GM23338 (cell line): ENCODE results near the gene EPSTI1. TPM values are rescaled to one million over a fixed set of nuclear protein-coding genes. Genes with fewer than 3 reads are reported as not detected.

Experiments
- ATAC-seq: fragments of 200-7000 bp; cut with Tn5 transposase; 3 replicates; pipeline ENCODE4 v1.9.1; 2020
- DNase-seq: peaks from one replicate; pipeline ENCODE4 v3.0.0-alpha.2; 2015; ENCODE audit warnings: low spot score
- H2AFZ ChIP-seq: fragments of 200-600 bp; sonication (generic); 2 replicates; pipeline ENCODE4 v1.8.0; 2016; ENCODE audit warnings: antibody characterized with exemption, mild to moderate bottlenecking, moderate library complexity
- H3F3A ChIP-seq: fragments of 200-600 bp; sonication (generic); replicated peaks from 2 replicates; pipeline ENCODE4 v1.8.0; 2017; ENCODE audit warnings: antibody characterized with exemption, mixed run types, low read depth
- H3K27ac ChIP-seq: fragments of 200-600 bp; sonication (generic); 2 replicates; pipeline ENCODE4 v1.6.1; 2016; ENCODE audit warnings: low read depth
- H3K27me3 ChIP-seq: fragments of 200-600 bp; sonication (generic); 2 replicates; pipeline ENCODE4 v1.8.0; 2016; ENCODE audit warnings: mild to moderate bottlenecking, mixed run types, moderate library complexity; ENCODE audit not compliant: insufficient read depth
- H3K36me3 ChIP-seq: fragments of 200-600 bp; sonication (generic); 2 replicates; pipeline ENCODE4 v1.8.0; 2016; ENCODE audit warnings: mild to moderate bottlenecking; ENCODE audit not compliant: insufficient read depth
- H3K4me1 ChIP-seq: fragments of 200-600 bp; sonication (generic); 2 replicates; pipeline ENCODE4 v1.8.0; 2016; ENCODE audit warnings: mild to moderate bottlenecking, moderate library complexity; ENCODE audit not compliant: insufficient read depth
- H3K4me2 ChIP-seq: fragments of 200-600 bp; sonication (generic); 2 replicates; pipeline ENCODE4 v1.7.1; 2017; ENCODE audit warnings: mixed run types
- H3K4me3 ChIP-seq: fragments of 200-600 bp; sonication (generic); 2 replicates; pipeline ENCODE4 v1.6.1; 2016; ENCODE audit warnings: mixed run types
- H3K79me2 ChIP-seq: fragments of 200-600 bp; sonication (generic); replicated peaks from 2 replicates; pipeline ENCODE4 v1.8.0; 2017; ENCODE audit warnings: mild to moderate bottlenecking; ENCODE audit not compliant: insufficient read depth
- H3K9me2 ChIP-seq: fragments of 200-600 bp; sonication (generic); 2 replicates; pipeline ENCODE4 v1.8.0; 2017; ENCODE audit not compliant: insufficient read depth
- H4K20me1 ChIP-seq: fragments of 200-600 bp; sonication (generic); replicated peaks from 2 replicates; pipeline ENCODE4 v1.8.0; 2017; ENCODE audit warnings: mild to moderate bottlenecking; ENCODE audit not compliant: insufficient read depth
- H3K27ac Mint-ChIP-seq: 2 replicates; pipeline ENCODE4 v1.8.0; 2020; ENCODE audit warnings: inconsistent platforms, mild to moderate bottlenecking, moderate library complexity, mixed read lengths
- H3K27me3 Mint-ChIP-seq: 3 replicates; pipeline ENCODE4 v1.8.0; 2022; ENCODE audit warnings: low read depth, mild to moderate bottlenecking, moderate library complexity, mixed read lengths, inconsistent platforms; ENCODE audit not compliant: insufficient read depth, poor library complexity
- H3K36me3 Mint-ChIP-seq: 3 replicates; pipeline ENCODE4 v1.8.0; 2021; ENCODE audit warnings: low read depth, mild to moderate bottlenecking, inconsistent platforms, moderate library complexity, mixed read lengths
- H3K4me1 Mint-ChIP-seq: 3 replicates; pipeline ENCODE4 v1.8.0; 2020; ENCODE audit warnings: mild to moderate bottlenecking, inconsistent platforms, mixed read lengths
- H3K4me3 Mint-ChIP-seq: 3 replicates; pipeline ENCODE4 v1.8.0; 2021; ENCODE audit warnings: moderate library complexity, mild to moderate bottlenecking, inconsistent platforms, mixed read lengths
- H3K9me3 Mint-ChIP-seq: 3 replicates; pipeline ENCODE4 v1.8.0; 2020; ENCODE audit warnings: moderate library complexity, mild to moderate bottlenecking, inconsistent platforms, mixed read lengths
- CREB1 ChIP-seq: fragments of 250-450 bp; sonication (Bioruptor Pico); IDR thresholded peaks from 2 replicates; pipeline ENCODE4 v1.5.0; 2020; ENCODE audit warnings: low read depth, mild to moderate bottlenecking, moderate library complexity
- EZH2phosphoT487 ChIP-seq: fragments of 200-600 bp; sonication (generic); IDR thresholded peaks from one replicate; pipeline ENCODE4 v1.8.1; 2018; ENCODE audit warnings: antibody characterized with exemption; ENCODE audit not compliant: unreplicated experiment
- NANOG ChIP-seq: IDR thresholded peaks from 2 replicates; pipeline ENCODE4 v1.6.1; 2016; ENCODE audit warnings: antibody characterized with exemption, borderline replicate concordance
- POLR2AphosphoS5 ChIP-seq: IDR thresholded peaks from 2 replicates; pipeline ENCODE4 v1.6.1; 2016; ENCODE audit warnings: antibody characterized with exemption, low read depth
- STAT1 ChIP-seq: IDR thresholded peaks from one replicate; pipeline ENCODE4 v1.6.1; 2016; ENCODE audit warnings: antibody characterized with exemption; ENCODE audit not compliant: unreplicated experiment
- ZNF114 ChIP-seq: fragments of 250-450 bp; sonication (Bioruptor Pico); IDR thresholded peaks from 2 replicates; pipeline ENCODE4 v1.5.0; 2020; ENCODE audit warnings: mild to moderate bottlenecking, moderate library complexity
- ZNF331 ChIP-seq: fragments of 250-450 bp; sonication (Bioruptor Pico); IDR thresholded peaks from 2 replicates; pipeline ENCODE4 v1.5.0; 2020; ENCODE audit warnings: low read depth, mild to moderate bottlenecking, moderate library complexity
- polyA plus RNA-seq: library from polyadenylated mRNA; unstranded; fragments of >200 nt; fragmentation: Nextera tagmentation; extraction: Ambion mirVana; gene quantifications from 2 replicates; pipeline ENCODE4 v1.2.1, GENCODE V29; 2016
- total RNA-seq: library from RNA; depleted of rRNA; stranded (reverse); fragments of >200 nt; shearing (Covaris generic); gene quantifications from 2 replicates; pipeline ENCODE4 v1.2.3, GENCODE V29; 2014
- TF ChIP-seq, protein P1 (sequence below): IDR thresholded peaks from 2 replicates; pipeline ENCODE4 v1.6.1; 2016; ENCODE audit warnings: antibody characterized with exemption
- TF ChIP-seq, protein P2 (sequence below), 2 experiments: fragments of 200-600 bp in 1 of 2; sonication (generic) in 1 of 2; conservative IDR thresholded peaks; 2 replicates each; pipeline versions ENCODE4 v1.5.1 to v1.6.1; 2016 to 2017; ENCODE audit warnings: antibody characterized with exemption in 2 of 2, low read depth in 2 of 2, mild to moderate bottlenecking in 2 of 2, moderate library complexity in 1 of 2

EPSTI1 gene
- total and polyA plus RNA-seq, 2 experiments from 2014 or later = 0.10 to 0.68 TPM

DNA sequence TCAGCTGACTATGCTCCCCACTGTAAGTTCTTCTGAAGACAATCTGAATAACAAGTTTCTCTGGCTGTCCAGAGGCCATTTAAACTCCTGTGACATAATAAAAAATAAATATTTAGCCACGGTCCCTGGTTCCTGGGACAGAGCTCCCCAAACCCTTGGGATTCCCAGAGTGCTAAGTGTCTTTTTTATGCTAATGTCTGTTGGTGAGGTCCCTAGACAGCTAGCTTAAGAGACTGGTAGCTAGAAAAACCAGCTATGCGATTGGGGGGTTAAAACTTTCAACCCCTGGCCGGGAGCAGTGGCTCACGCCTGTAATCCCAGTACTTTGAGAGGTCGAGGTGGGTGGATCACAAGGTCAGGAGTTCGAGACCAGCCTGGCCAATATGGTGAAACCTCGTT lies 5.9 kb downstream of the EPSTI1 start:
- Histone ChIP-seq H3K27ac (no peak overlapping the region), H3K4me3 (no peak overlapping the region), H3K36me3 (no peaks in the 10 kb centered on the region), H3K9me2 (0 out of 2 replicates have a peak, but pooled peaks cover 5% of the 10 kb centered on the region), H3K4me1 (peaks cover 18% of the 10 kb centered on the region), H3K79me2 (no peaks in the 10 kb centered on the region), H4K20me1 (no peaks in the 10 kb centered on the region), H3F3A (no peaks in the 10 kb centered on the region), H3K27me3 (peaks cover 8% of the 10 kb centered on the region), H3K4me2 (0 out of 2 replicates have a peak overlapping the region, but pooled peaks have one; percentile 29), H2AFZ (peak overlapping the region; percentile 15; the same call in 1 of the 2 replicates)
- H3K27ac Mint-ChIP-seq = no peak overlapping the region
- no peak overlapping the region for H3K4me3 Mint-ChIP-seq
- peaks cover 11% of the 10 kb centered on the region for H3K27me3 Mint-ChIP-seq
- H3K4me1 Mint-ChIP-seq = peaks cover 22% of the 10 kb centered on the region
- H3K9me3 Mint-ChIP-seq = no peaks in the 10 kb centered on the region
- no peaks in the 10 kb centered on the region for H3K36me3 Mint-ChIP-seq
- DNase-seq = no peak
- ATAC-seq = peak; percentile 74
- TF ChIP-seq STAT1 (no peak), EZH2phosphoT487 (no peak), POLR2AphosphoS5 (no peak), ZNF114 (CRISPR knock-in tag) (no peak)
- TF ChIP-seq, protein P1, sequence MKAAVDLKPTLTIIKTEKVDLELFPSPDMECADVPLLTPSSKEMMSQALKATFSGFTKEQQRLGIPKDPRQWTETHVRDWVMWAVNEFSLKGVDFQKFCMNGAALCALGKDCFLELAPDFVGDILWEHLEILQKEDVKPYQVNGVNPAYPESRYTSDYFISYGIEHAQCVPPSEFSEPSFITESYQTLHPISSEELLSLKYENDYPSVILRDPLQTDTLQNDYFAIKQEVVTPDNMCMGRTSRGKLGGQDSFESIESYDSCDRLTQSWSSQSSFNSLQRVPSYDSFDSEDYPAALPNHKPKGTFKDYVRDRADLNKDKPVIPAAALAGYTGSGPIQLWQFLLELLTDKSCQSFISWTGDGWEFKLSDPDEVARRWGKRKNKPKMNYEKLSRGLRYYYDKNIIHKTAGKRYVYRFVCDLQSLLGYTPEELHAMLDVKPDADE = no peak
- TF ChIP-seq, protein P2, sequence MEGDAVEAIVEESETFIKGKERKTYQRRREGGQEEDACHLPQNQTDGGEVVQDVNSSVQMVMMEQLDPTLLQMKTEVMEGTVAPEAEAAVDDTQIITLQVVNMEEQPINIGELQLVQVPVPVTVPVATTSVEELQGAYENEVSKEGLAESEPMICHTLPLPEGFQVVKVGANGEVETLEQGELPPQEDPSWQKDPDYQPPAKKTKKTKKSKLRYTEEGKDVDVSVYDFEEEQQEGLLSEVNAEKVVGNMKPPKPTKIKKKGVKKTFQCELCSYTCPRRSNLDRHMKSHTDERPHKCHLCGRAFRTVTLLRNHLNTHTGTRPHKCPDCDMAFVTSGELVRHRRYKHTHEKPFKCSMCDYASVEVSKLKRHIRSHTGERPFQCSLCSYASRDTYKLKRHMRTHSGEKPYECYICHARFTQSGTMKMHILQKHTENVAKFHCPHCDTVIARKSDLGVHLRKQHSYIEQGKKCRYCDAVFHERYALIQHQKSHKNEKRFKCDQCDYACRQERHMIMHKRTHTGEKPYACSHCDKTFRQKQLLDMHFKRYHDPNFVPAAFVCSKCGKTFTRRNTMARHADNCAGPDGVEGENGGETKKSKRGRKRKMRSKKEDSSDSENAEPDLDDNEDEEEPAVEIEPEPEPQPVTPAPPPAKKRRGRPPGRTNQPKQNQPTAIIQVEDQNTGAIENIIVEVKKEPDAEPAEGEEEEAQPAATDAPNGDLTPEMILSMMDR (conservative IDR thresholded peaks at IDR 0.05; ENCODE audit: low read depth in 2 of 2) = no peak

DNA sequence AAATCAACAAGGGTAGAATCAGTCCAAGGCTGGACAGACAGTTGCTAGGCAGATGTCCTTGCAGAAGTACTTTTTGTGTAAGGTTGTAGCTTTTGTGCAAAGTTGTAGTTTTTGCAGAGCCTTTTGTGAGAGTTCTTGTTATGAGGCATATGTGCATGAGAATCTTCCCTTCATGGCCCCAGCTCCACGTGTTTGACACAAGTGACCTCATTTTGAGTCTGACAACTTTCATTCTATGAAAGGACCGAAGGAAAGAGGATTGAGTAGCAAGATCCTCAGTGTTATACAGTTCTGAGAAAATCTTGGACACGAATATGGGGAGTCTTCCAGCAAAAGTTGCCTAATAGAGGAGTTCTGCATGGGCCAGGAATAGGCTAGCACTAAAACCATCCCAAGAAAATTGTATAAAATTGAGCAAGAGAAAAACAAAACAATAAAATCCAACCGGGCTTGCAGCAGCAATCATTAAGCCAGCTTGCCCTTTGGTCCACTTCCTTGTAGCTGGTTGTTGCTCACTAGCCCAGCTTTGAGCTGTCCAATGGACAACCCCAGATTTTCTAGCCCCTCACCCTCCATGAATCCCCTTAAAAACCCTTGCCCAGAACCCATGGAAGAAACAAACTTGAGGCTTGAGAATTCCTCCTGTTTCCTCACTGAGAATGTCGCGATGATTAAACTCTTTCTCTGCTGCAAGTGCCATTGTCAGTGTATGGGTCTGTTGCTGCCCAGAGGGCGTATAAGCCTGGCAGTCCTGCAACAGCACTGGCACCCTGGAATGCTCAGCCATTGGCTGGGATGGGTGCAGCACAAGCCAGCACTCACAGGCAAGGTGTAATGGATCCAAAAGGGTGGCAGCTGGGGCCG lies 6.5 kb downstream of the EPSTI1 start:
- Histone ChIP-seq H3K79me2 (no peaks in the 10 kb centered on the region), H4K20me1 (no peaks in the 10 kb centered on the region), H3K4me1 (peaks cover 22% of the 10 kb centered on the region)
- TF ChIP-seq, protein P1 = no peak
- TF ChIP-seq POLR2AphosphoS5 (no peak), NANOG (no peak), EZH2phosphoT487 (no peak), ZNF331 (no peak), ZNF114 (CRISPR knock-in tag) (no peak), STAT1 (no peak), CREB1 (CRISPR knock-in tag) (no peak)

More for the DNA sequence above, 6.5 kb downstream of the EPSTI1 start:
- Histone ChIP-seq H3K36me3 (no peaks in the 10 kb centered on the region), H3K9me2 (0 out of 2 replicates have a peak, but pooled peaks cover 5% of the 10 kb centered on the region), H2AFZ (peak overlapping the region; percentile 15; the same call in 1 of the 2 replicates), H3F3A (no peaks in the 10 kb centered on the region), H3K4me3 (no peak overlapping the region), H3K27ac (no peak overlapping the region), H3K4me2 (0 out of 2 replicates have a peak overlapping the region, but pooled peaks have one; percentile 29), H3K27me3 (peaks cover 1% of the 10 kb centered on the region; the same call in 1 of the 2 replicates)
- no peaks in the 10 kb centered on the region for H3K36me3 Mint-ChIP-seq
- DNase-seq (no peak), ATAC-seq (peak; percentile 50)
- peaks cover 26% of the 10 kb centered on the region for H3K4me1 Mint-ChIP-seq
- H3K9me3 Mint-ChIP-seq = no peaks in the 10 kb centered on the region
- no peak overlapping the region for H3K27ac Mint-ChIP-seq
- no peak overlapping the region for H3K4me3 Mint-ChIP-seq
- H3K27me3 Mint-ChIP-seq = peaks cover 8% of the 10 kb centered on the region
